ENCODE data around the gene CEP162.
A peak's percentile ranks its signal among the peaks of the same experiment; 100 is the strongest.
"Not testable (repeated sequence)": the region's sequence is repeated elsewhere in the genome, so short reads cannot be mapped to it uniquely, and the experiment has no call there.

Gene CEP162

DNA sequence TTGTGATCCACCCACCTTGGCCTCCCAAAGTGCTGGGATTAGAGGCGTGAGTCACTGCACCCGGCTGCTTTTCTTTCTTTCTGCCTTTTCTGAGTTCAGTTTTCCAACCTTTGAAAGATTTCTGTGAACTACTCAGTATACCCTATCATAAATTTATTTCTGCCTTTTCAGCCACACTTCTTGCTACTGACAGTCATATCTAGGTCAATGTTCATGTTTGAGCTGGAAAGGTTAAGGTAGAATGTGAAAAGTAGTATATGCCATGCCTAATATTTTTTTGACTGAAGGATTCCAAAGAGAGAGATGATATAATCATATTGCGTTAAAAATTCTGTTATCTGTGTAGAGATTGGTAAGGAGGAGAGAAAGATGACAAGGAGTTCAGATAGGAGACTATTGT is 25.9 kb upstream of the CEP162 start:
- no peak for DNase-seq (ENCODE audit: low read depth)
- no peak overlapping the region for H3K4me3 ChIP-seq (ENCODE audit: control insufficient read depth, low read depth, low read length)
- no peak for TF ChIP-seq CTCF (IDR thresholded peaks at IDR 0.05; ENCODE audit: control insufficient read depth, insufficient read depth, low read depth, low read length, missing control alignments)

- no peak overlapping the region for H3K4me3 ChIP-seq (ENCODE audit: control insufficient read depth, low read depth, low read length)
- no peak for DNase-seq (ENCODE audit: low read depth)
- TF ChIP-seq CTCF (IDR thresholded peaks at IDR 0.05; ENCODE audit: control insufficient read depth, insufficient read depth, low read depth, low read length, missing control alignments) = no peak
These were observed 24.6 kb upstream of the CEP162 start for GRCh38 chr6:84251891-84252539.

GRCh38 chr6:84249724-84250123 is 22.3 kb upstream of the CEP162 start:
- H3K4me3 ChIP-seq (ENCODE audit: control insufficient read depth, low read depth, low read length) = no peak overlapping the region
- no peak for DNase-seq (ENCODE audit: low read depth)
- TF ChIP-seq CTCF (IDR thresholded peaks at IDR 0.05; ENCODE audit: control insufficient read depth, insufficient read depth, low read depth, low read length, missing control alignments) = no peak

DNA sequence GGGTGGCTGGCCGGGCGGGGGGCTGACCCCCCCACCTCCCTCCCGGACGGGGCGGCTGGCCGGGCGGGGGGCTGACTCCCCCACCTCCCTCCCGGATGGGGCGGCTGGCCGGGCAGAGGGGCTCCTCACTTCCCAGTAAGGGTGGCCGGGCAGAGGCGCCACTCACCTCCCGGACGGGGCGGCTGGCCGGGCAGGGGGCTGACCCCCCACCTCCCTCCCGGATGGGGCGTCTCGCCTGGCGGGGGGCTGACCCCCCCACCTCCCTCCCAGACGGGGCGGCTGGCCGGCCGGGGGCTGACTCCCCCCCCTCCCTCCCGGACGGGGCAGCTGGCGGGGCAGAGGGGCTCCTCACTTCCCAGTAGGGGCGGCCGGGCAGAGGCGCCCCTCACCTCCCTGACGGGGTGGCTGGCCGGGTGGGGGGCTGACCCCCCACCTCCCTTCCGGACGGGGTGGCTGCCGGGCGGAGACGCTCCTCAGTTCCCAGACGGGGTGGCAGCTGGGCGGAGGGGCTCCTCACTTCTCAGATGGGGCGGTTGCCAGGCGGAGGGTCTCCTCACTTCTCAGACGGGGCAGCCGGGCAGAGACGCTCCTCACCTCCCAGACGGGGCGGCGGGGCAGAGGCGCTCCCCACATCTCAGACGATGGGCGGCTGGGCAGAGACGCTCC is 17.1 kb upstream of the CEP162 start:
- not testable (repeated sequence) for DNase-seq (ENCODE audit: low read depth)

GRCh38 chr6:84243240-84243639 is 15.8 kb upstream of the CEP162 start:
- DNase-seq (ENCODE audit: low read depth) = no peak
- no peak overlapping the region for H3K4me3 ChIP-seq (ENCODE audit: control insufficient read depth, low read depth, low read length)
- TF ChIP-seq CTCF (IDR thresholded peaks at IDR 0.05; ENCODE audit: control insufficient read depth, insufficient read depth, low read depth, low read length, missing control alignments) = peak; percentile 20

More for the DNA sequence above, 17.1 kb upstream of the CEP162 start:
- H3K4me3 ChIP-seq (ENCODE audit: control insufficient read depth, low read depth, low read length) = not testable (repeated sequence)

DNA sequence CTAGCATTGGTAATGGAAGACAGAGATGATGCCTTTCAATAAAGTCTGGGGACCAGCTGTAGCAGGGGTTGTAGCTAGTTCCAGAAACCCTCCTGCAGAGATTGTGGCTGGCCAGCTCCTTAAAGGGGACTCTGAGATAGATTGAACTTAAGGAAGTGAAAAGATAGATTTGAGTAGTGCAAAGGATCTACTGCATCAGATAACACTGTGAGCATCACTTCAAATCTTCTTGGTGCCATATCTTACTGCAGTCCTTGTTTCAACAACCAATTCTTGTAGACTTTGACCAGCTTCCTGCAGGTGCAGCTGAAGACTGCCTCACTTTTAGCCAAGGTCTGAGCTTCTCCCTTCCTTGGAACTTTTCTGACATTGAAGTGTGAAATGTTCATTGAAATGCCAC is 14.8 kb upstream of the CEP162 start:
- TF ChIP-seq CTCF (IDR thresholded peaks at IDR 0.05; ENCODE audit: control insufficient read depth, insufficient read depth, low read depth, low read length, missing control alignments) = no peak
- no peak overlapping the region for H3K4me3 ChIP-seq (ENCODE audit: control insufficient read depth, low read depth, low read length)
- no peak for DNase-seq (ENCODE audit: low read depth)

- H3K4me3 ChIP-seq (ENCODE audit: control insufficient read depth, low read depth, low read length) = peak overlapping the region; percentile 99
- DNase-seq (ENCODE audit: low read depth) = no peak
- no peak for TF ChIP-seq CTCF (IDR thresholded peaks at IDR 0.05; ENCODE audit: control insufficient read depth, insufficient read depth, low read depth, low read length, missing control alignments)
These were observed 728 bp upstream of the CEP162 start for GRCh38 chr6:84228198-84228543.
